Stimulated activated CD8-positive, alpha-beta memory T cell treated with anti-CD3 and anti-CD28 coated beads, Interleukin-2, amount 100 ng/mL, for 1 hour (primary cell): ENCODE results near the gene UNC119.
A peak's percentile ranks its signal among the peaks of the same experiment; 100 is the strongest.
"Not testable (repeated sequence)": the region's sequence is repeated elsewhere in the genome, so short reads cannot be mapped to it uniquely, and the experiment has no call there.

Source experiments
- DNase-seq, 2 donors: peaks; one replicate each; pipeline ENCODE4 v3.0.0-alpha.2; 2020; ENCODE audit warnings: low read depth in 2 of 2

UNC119 gene

DNA sequence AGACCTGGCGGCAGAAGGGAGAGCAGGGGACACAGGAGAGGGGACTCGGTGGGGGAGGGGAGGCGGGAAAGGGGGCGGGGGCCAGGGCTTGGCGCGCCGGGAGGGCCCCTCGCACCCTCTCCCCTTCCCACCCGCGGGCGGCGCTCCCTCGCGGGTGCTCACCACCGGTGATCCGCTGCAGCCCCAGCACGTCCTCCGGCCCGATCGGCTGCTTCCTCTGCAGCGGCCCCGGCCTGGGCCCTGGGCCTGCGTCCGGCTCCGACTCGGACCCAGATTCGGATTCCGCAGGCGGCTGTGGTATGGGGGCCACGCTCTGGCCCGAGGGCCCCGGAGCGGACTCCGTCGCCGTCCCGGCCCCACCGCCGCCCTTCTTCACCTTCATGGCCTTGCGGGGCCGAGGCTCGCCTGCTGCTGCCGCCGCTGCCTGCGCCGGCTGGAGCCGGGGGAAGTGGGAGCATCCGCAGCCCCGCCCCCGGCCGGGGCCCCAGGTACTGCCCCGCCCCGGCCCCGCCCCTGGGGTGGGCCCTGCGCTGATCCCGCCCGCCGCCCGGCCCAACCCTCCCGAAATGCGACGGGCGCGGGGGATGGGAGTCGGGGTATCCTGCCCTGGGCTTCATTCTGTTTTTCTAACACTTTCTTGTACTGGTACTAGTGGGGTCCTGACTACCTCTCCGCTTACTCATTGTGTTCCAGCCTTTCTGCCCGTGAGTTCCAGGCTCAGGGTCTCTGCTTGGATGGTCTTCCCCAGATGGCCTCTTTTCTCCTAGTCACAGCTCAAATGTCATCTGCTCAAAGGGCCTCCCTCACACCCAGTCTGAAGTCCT lies at the start of gene UNC119:
TSS of gene UNC119 (minus strand) at position 449 of the 824 bp plus-strand sequence. CDS start at position 382, 67 bp downstream.
- peak; percentile 62 to 65 for DNase-seq

DNA sequence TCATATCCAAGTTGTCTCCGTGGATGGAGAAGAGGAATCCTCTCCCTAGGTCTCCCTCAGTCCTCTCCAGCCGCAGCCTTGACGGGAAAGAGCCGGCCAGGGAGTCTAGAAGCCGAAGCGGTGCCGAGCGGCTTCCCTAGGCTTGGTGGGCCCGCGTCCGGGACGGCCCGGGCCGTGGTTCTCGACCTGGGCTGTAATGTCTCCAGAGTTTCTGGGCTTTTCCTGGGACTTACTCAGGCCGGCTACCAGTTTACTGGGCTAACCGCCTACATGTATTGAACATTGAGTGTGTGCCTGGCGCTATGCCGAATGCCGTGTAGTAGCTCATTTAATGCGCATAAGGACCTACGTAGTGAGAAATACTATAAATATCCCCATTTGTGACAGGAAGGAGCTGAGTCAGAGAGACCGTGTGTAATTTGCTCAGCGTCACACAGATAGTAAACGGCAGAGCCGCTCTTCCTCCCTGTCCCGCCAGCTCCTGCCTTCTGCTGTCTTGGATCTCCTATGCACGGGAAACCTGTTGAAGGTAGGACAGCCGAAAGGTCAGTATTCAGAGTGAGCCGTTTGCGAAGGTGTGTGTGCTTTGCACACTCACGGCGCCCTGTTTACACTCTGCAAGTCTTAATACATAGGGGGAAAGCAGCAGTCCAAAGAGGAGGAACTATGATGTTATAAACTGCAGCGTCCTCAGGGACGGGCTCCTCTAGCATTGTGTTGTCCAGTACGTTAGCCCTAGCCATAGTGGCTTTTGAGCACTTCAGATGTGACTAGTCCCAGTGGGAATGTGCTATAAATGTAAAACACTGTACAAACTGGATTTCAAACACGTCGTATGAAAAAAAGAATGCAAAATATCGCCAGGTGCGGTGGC lies 47.1 kb upstream of the UNC119 start:
- DNase-seq = peak; percentile 22 to 36

DNA sequence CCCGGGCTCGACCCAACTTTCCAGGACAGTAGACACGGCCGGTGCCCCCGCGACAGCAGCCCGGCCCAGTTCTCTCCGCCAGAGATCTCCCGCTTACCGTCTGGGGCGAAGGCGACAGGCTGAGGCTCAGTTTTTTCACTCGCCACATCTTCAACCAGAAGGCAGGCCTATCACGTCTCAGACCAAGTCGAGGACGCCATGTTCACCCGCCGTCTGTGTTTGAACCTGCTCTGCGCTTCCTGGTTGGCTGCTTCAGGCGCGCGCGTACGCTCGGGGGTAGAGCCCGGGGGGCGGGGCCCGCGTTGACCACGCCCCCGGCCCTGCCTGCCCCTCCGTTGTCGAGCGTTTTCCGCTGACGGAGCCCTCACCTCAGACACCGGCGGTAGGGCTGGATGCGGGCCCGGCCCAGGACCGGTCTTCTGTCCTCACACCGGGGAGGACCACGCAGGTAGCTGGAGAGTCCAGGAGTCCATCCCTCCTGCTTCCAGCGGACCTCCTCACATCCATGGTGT lies 46.4 kb upstream of the UNC119 start, which contains the start of gene SPAG5:
TSS of gene SPAG5 (minus strand) at position 227 of the 512 bp plus-strand sequence. CDS start at position 148, 79 bp downstream.
- peak; percentile 89 to 93 for DNase-seq

DNA sequence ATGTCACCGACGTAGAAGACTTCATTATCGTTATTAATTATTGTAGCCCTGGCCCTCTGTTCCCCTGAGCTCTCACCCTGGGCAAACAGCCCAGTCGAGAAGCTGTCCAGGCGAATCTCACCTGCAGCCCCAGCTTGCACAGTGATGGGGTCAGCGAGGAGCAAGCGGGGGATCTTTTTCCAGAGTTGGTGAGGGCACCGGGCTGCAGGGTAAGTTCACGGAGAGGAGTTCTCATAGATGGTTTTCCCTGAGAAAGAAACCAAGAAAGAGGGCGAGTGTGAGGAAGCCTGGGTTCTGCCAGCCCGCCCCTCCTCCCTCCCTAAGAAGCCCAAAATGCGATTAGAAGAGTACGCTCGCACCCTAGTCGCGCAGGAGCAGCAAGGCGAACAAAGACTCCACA lies 46.0 kb upstream of the UNC119 start:
- DNase-seq = no peak

DNA sequence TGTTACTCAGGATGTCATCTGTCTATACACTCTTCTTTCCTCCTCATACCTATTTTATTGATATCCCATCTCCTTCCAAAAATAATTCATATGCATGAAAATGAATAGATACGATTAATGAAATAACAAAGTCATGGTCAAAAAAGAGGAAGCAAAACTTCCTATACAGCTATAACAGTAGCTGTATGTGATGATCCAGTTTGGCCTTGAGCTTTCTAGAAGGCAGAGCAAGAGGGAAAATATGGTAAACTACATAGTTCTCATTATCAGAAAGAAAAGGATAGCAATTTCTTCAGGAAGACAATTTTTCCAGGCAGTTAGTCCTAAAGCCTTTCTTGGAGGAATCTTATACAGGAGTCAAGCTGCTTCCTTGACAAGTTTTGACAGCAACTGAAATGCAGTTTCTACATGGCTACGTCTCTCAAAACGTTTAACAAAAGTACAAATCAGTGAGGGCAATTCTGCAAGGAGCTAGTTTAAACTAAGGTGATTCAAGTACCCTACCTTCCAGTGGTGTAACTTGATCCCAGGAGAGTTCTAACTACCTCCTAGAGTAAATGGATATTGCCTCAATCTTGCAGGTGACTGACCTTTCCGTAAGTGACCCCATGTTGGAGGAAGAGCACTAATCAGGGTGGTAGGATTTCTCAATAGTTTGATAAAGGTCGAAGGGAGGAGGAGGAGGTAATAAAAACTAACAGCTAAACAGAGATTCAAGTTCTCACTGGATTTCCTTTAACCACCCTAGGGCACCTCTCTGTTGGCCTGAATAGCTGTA lies 45.4 kb upstream of the UNC119 start:
- DNase-seq = no peak

DNA sequence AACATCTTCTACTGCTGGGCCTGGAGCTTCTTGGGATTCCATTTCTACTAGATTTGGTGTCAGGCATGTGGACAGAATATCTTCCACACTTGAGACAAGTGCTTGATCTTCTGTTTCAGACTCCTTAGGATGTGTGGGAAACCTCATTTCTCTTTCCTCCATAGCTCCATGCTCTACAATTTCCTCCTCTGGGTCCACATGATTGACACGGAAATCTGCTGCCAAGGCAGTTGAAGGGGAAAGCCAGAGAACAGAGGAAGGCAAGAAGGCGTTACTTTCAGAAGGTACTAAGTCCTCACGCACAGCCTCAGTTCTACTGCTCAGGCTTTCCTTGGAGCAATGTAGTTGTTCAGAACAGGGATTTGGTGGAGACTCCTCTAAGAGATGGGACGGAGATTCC lies 39.8 kb upstream of the UNC119 start:
- no peak for DNase-seq

DNA sequence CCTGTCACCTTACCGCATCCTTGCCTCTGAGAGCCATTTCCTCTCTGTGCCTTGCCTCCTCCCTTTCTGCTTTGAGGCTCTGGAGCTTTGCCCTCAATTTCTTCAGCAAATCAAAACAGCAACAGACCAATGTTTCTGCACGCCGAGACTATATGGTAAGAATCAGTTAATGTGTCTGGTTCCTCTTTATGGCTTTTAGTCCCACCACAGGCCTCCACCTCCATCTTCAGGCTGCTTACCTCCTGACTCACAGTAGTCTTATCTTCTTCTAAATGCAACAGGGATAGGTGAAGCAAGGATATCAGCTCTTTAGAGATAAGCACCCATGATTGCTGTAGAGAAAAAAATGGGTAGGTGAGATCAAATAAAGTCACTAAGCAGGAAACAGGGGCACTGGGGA lies 33.4 kb upstream of the UNC119 start:
- no peak for DNase-seq

DNA sequence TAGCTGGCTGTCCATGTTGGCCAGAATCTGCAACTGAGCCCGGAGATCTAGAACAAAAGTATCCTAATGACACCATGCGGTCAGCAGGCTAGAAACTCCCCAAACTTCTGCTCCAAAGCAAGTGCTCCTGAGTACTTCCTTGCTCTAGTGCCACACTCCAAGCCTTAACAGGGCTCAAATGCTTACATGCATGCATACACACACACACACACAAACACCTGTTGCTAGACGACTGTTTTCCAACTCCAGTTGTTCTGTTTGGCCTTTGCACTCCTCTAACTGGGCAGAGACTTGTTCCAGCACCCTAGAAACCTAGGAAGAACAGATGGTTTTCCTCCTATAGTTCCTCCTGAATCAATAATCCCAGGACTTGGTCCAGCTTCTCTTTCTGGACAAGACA lies 32.0 kb upstream of the UNC119 start:
- DNase-seq = no peak

DNA sequence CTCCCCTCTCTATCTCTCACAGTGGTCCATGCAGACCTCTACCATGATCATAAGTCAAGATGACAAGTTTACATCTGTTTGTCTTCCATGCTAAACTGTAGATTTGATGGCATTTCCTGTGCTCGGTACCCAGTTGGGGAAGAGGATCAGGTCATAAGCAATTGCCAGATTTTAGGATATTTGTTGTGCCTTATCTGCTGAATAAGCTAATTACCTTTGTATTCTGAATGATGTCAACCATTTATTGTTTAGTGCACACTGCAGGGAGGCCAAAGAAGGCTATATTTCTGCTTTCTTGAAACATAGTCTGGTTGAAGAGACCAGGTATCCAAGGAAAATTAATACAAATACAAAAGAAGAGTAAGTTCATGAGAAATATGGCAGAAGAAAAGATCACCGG lies 30.1 kb upstream of the UNC119 start:
- DNase-seq = no peak

DNA sequence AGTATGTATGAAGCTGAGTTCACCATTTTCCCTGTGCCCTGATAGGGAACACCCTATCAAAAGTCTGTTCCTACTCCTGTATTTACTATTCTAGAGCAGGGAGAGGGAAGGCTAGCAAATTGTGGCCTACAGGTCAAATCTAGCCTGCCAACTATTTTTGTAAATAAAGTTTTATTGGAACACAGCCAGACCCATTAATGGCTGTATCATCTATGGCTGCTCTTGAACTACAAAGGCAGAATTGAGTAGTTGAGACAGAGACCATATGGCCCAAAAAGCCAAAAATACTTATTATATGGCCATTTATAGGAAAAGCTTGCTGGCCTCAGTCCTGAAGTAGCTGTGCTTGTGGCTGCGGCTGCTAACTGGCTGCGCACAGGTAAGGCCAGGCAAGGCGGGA lies 28.5 kb upstream of the UNC119 start:
- DNase-seq = no peak

DNA sequence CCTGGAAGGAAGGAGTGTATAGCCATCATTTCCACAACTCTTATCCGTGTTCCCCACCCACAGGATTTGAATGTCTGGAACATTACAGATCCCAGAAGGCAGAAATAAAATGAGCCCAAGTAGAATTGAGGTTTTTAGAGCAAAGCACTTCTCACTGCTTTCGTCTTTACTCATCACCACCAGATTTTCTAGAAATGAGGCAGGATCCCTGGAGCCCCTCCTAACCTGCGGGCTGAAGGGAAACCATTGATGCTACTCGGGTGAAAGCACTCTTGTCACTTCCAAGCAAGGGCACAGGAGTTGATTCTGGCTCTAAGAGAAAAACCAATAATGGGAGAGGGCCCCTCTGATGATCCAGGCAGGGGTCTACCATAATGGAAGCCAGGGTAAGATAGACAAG lies 27.1 kb upstream of the UNC119 start:
- DNase-seq = no peak

DNA sequence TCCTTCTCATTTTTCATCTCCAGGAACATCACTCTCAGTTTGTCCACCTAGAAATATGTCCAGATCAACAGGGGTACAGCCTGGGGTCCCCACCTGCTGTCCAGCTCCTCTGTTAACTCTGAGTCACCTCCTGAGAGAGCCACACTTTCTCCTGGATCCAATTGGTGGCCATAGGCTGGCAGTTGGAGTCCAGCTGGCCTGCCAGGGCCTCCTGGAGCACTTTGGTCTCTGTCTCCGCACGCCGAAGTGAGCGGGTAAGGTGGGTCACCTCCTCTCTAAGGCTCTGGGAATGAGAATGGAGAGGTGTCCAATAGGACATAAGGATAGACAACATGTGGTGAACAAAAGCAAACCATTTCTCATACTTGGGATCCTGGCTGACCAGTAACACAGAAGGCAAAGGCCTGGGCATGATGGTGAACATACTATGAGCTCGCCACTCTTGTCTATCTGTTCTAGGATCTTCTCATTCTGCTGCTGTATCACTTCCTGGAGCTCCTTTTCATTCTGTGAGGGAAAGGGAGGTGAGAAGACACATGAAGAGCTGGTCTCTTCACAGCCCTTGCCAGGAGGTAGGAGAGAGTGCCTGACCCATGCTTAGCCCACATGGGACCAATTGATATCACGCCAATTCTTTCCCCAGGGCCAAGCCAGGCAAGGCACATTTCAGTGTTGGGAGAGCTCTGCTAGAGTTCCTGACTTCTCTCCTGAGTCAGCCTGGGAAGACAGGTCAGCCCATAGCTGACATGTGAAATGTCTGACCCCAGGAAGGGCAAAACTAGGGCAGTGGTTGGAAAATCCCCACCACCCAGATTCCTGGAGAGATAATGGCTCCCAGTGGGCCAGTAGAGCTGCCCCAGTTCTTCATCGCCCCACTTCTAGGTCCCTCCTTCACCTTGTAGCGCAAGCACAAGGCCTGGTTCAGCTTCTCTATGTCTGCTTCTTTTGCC lies 26.1 kb upstream of the UNC119 start:
- no peak for DNase-seq

DNA sequence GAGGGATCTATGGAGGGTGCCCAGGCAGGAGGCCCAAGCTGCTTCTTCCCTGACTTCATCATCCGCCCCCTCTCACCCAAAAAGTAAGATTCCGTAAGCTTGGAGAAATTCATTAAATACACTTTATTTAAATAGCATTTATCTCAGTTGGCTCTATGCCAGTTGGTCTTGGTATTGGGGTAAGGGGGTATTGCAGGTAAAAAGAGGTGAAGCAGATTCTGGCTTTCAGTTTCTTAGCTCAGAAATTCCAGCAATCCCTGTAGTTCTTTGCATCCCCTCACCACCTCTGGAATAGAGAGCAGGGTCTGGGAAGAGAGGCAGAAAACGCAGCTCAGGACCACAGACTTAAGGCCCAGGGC lies 25.0 kb upstream of the UNC119 start:
- DNase-seq = no peak

DNA sequence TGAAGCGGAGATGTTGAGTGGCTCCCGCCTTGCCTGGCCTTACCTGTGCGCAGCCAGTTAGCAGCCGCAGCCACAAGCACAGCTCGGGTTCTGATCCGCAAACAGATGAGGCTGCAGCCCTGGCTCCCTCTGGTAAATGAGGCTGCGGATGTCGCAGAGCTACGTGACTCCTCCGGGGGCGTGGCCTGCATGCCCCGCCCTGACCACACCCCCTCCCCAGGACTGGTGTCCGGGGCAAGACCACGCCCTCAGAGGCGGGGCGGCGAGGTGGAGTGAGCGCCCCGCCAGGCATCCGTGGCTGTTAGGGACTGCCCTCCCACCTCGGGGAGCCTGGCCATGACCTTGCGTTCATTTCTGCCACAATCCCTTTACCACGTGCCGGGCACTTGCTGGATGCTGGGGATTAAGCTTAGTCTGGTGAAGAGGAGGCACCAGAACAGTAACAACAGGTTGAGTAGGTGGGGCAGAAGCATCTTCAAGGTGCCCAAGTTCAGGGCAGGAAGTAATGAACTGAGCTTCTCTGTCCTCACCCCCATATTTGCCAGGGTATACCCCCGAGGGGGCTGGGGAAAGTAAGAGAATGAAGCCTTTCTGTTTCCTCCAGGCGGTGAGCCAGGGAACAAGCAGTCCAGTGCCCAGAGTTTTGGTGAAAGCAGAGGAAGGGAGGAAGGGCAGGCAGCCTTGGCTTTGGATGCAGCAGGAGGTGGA lies 24.5 kb upstream of the UNC119 start, which contains the start of gene ALDOC:
TSS of gene ALDOC (minus strand) at position 138 of the 708 bp plus-strand sequence. CDS start 1,363 bp downstream, outside the sequence.
- peak; percentile 95 for DNase-seq

DNA sequence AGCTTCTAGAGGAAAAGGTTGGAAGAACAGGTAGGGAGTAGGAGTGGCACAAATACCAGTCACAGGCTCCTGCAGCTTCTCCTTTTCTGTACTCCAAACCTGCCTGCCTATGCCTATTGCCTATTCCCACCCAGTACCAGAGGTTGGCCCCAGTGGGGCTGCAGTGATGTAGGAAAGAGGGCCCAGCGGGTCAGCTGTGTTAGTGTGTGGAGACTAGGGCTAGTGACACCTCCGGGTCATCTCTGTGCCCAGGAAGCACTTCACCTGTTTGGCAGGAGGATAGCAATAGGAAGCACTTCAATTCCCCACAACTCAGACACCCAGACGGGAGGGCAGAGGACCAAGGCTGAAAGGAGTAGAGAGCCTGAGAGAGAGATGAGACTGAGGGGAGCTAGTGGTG lies 23.6 kb upstream of the UNC119 start:
- DNase-seq = not testable (repeated sequence)

DNA sequence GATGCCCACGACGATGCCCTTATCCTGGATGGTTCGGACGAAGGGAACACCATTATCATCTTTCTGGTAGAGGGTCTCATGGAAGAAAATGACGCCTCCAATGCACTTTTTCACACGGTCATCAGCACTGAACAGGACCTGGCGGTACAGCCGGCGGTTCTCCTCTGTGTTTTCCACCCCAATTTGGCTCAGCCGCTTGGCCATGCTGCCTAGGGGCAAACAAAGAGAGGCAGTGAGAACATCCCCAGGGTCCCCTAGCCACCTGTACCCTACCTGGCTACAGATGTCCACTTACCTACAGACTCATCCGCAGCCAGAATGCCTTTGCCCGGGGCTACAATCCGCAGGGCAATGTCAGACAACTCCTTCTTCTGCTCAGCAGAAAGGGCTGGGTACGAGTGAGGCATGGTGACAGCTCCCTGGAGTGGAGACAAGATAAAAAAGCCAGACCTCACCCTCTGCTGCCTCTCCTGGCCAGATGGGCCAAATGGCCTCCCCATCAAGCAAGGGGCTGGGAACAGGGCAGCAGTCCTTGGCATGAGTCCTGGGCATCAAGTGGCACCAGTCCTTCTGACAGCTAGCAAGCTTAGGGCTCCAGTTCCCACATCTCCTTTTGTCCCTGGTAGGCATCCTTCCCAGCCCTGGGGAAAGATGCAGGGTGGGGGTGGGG lies 22.8 kb upstream of the UNC119 start:
- no peak for DNase-seq

DNA sequence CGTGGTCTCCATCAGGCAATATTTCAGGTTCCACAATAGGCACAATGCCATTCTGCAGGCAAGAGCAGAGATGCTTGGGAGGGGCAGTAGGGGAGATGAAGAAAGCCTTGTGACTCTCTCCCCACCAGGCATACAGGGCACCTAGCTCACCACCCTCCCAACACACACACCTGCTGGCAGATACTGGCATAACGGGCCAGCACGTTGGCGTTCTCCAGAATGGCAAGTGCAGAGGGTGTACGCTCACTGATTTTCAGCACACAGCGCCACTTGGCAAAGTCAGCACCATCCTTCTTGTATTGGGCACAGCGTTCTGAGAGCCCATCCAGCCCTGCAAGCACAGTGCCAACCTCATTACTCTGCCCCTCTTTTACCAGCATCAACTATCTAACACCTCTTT lies 22.1 kb upstream of the UNC119 start:
- DNase-seq = no peak

DNA sequence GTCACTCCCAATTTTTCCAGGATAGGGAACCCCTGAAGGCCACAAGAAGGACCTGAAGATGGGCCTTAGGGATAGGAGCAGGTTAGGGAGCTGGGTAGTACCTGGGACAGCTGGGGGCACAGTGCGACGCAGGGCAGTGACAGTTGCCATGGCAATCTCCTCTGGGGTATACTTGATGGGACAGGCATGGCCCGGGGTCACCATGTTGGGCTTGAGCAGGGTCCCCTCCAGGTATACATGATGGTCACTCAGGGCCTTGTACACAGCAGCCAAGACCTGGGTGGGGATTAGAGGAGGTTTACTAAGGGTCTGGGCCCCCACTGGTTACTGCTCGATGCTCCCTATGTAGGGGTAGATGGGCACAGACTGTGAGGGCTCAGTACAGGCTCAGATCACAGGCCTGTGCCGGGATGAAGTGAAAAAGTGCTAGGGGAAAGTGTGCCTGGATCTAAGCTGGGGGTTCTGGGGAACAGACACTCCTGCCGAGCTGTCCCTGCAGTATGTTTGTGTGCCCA lies 21.6 kb upstream of the UNC119 start:
- DNase-seq = no peak

DNA sequence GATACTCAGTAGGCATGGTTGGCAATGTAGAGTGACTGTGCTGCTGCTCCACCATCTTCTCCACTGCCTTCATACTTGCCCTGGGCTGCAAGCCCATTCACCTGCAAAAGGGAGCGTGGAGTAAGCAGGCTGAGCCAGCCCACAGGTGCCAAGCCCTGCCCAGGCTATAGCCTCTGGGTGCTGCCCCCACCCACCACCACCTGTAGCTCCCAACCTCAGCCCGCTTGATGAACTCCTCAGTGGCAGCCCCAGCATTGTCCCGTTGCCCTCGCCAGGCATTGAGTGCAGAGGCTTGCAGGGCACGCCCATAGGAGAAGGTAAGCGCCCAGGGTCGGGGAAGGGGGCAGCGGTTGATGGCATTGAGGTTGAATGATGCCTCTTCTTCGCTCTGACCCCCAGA lies 21.1 kb upstream of the UNC119 start:
- DNase-seq = no peak
